MM.1S (cell line): Measurements from ENCODE around the gene PCNX1.

Source experiments
- DNase-seq: peaks from one replicate; pipeline ENCODE4 v3.0.0-alpha.2; 2015
- H2AFZ ChIP-seq: fragments of 300-600 bp; sonication (generic); 2 replicates; pipeline ENCODE4 v1.6.0; 2016; ENCODE audit warnings: antibody characterized with exemption, low read length
- H3F3A ChIP-seq: fragments of 300-600 bp; sonication (generic); 2 replicates; pipeline ENCODE4 v1.6.1; 2016; ENCODE audit warnings: mild to moderate bottlenecking, antibody characterized with exemption, low read length, moderate library complexity, mixed read lengths; ENCODE audit not compliant: insufficient read depth
- H3K27ac ChIP-seq: fragments of 300-600 bp; sonication (generic); 2 replicates; pipeline ENCODE4 v1.5.1; 2016; ENCODE audit warnings: mild to moderate bottlenecking, low read length
- H3K27me3 ChIP-seq: fragments of 300-600 bp; sonication (generic); replicated peaks from 2 replicates; pipeline ENCODE4 v1.6.0; 2016; ENCODE audit warnings: low read length; ENCODE audit not compliant: insufficient read depth
- H3K36me3 ChIP-seq: fragments of 300-600 bp; sonication (generic); replicated peaks from 2 replicates; pipeline ENCODE4 v1.6.1; 2016; ENCODE audit warnings: mild to moderate bottlenecking, low read length, mixed read lengths; ENCODE audit not compliant: insufficient read depth
- H3K4me1 ChIP-seq: fragments of 300-600 bp; sonication (generic); 2 replicates; pipeline ENCODE4 v1.6.1; 2016; ENCODE audit warnings: low read length, mixed read lengths
- H3K4me2 ChIP-seq: fragments of 300-600 bp; sonication (generic); 2 replicates; pipeline ENCODE4 v1.6.0; 2016; ENCODE audit warnings: low read depth, low read length
- H3K4me3 ChIP-seq: fragments of 300-600 bp; sonication (generic); 2 replicates; pipeline ENCODE4 v1.5.1; 2016; ENCODE audit warnings: low read length, mixed read lengths
- H3K79me2 ChIP-seq: fragments of 300-600 bp; sonication (generic); 2 replicates; pipeline ENCODE4 v1.6.1; 2016; ENCODE audit warnings: mixed run types, low read length, mixed read lengths
- H3K9ac ChIP-seq: fragments of 300-600 bp; sonication (generic); 2 replicates; pipeline ENCODE4 v1.6.1; 2016; ENCODE audit warnings: low read length, mixed read lengths
- H3K9me2 ChIP-seq: fragments of 300-600 bp; sonication (generic); replicated peaks from 2 replicates; pipeline ENCODE4 v1.6.1; 2016; ENCODE audit warnings: mild to moderate bottlenecking, low read length, mixed read lengths; ENCODE audit not compliant: insufficient read depth
- H3K9me3 ChIP-seq: fragments of 300-600 bp; sonication (generic); replicated peaks from 2 replicates; pipeline ENCODE4 v1.6.1; 2016; ENCODE audit warnings: mild to moderate bottlenecking, low read length, mixed read lengths; ENCODE audit not compliant: insufficient read depth
- H4K20me1 ChIP-seq: fragments of 300-600 bp; sonication (generic); 2 replicates; pipeline ENCODE4 v1.6.1; 2016; ENCODE audit warnings: mild to moderate bottlenecking, low read length, moderate library complexity, mixed read lengths; ENCODE audit not compliant: insufficient read depth
- EZH2 ChIP-seq: fragments of 300-600 bp; sonication (generic); optimal IDR thresholded peaks from 2 replicates; pipeline ENCODE3; 2017; ENCODE audit warnings: low read depth, mild to moderate bottlenecking, antibody characterized with exemption, low read length, mixed read lengths
- EZH2phosphoT487 ChIP-seq: fragments of 300-600 bp; sonication (generic); IDR thresholded peaks from 2 replicates; pipeline ENCODE4 v1.6.1; 2018; ENCODE audit warnings: antibody characterized with exemption, low read length
- TF ChIP-seq, protein P1 (sequence below): fragments of 300-600 bp; sonication (generic); IDR thresholded peaks from 2 replicates; pipeline ENCODE4 v1.5.1; 2016; ENCODE audit warnings: antibody characterized with exemption, low read length, mixed read lengths

The PCNX1 gene

DNA sequence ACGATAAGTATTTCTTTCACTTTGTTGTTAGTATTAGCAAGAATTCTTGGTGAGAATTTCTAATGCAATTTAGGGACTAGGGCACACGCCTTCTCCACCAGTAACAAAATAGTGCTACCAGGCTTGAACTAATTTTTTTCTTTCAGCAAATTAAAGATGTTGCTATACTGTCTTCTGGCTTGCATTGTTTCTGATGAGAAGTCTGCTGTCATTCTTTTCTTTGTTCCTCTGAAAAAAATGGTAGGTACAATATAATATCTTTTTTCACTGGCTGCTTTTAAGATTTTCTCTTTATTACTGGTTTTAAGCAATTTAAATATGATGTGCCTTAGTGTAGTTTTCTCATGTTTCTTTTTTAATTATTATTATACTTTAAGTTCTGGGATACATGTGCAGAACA is 171.2 kb downstream of the PCNX1 start:
- Histone ChIP-seq H4K20me1 (no peaks in the 10 kb centered on the region), H3K9me3 (no peaks in the 10 kb centered on the region), H3K27ac (no peak overlapping the region), H3K9ac (no peak overlapping the region), H3K9me2 (no peaks in the 10 kb centered on the region), H3K4me2 (no peak overlapping the region), H3K4me3 (no peak overlapping the region), H2AFZ (no peak overlapping the region), H3K27me3 (no peaks in the 10 kb centered on the region), H3K36me3 (no peaks in the 10 kb centered on the region; the same call in 1 of the 2 replicates), H3K79me2 (no peaks in the 10 kb centered on the region), H3F3A (no peaks in the 10 kb centered on the region), H3K4me1 (no peaks in the 10 kb centered on the region)
- TF ChIP-seq EZH2phosphoT487 = no peak
- TF ChIP-seq, protein P1, sequence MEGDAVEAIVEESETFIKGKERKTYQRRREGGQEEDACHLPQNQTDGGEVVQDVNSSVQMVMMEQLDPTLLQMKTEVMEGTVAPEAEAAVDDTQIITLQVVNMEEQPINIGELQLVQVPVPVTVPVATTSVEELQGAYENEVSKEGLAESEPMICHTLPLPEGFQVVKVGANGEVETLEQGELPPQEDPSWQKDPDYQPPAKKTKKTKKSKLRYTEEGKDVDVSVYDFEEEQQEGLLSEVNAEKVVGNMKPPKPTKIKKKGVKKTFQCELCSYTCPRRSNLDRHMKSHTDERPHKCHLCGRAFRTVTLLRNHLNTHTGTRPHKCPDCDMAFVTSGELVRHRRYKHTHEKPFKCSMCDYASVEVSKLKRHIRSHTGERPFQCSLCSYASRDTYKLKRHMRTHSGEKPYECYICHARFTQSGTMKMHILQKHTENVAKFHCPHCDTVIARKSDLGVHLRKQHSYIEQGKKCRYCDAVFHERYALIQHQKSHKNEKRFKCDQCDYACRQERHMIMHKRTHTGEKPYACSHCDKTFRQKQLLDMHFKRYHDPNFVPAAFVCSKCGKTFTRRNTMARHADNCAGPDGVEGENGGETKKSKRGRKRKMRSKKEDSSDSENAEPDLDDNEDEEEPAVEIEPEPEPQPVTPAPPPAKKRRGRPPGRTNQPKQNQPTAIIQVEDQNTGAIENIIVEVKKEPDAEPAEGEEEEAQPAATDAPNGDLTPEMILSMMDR = no peak
- no peak for TF ChIP-seq EZH2
- DNase-seq = no peak

DNA sequence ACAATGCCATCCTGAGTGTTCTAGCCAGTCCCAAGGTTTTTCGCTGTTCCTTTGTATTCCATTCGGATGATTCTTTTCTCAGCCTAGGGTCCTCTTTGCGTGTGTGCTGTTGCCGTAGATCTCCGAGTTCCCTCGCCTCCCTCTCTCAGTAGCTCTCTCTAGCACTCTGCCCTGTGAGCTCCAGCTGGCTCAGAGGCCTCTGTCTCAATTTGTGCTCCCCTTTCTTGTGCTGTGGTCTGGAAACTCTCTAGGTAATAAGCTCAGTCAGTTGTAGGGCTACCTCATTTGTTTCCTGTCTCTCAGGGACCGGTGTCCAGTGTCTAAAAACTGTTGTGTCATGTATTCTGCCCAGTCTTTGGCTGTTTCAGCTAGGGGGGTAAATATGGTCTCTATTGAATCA is 179.3 kb downstream of the PCNX1 start:
- no peak overlapping the region for H3K27ac ChIP-seq
- no peaks in the 10 kb centered on the region for H3K36me3 ChIP-seq
- no peaks in the 10 kb centered on the region for H3K9me3 ChIP-seq
- DNase-seq = no peak
- H3K27me3 ChIP-seq = no peaks in the 10 kb centered on the region
- no peak overlapping the region for H2AFZ ChIP-seq
- no peak overlapping the region for H3K4me2 ChIP-seq
- no peaks in the 10 kb centered on the region for H3F3A ChIP-seq
- no peaks in the 10 kb centered on the region for H3K79me2 ChIP-seq
- H3K4me1 ChIP-seq = no peaks in the 10 kb centered on the region
- no peak overlapping the region for H3K9ac ChIP-seq
- H3K9me2 ChIP-seq = no peaks in the 10 kb centered on the region
- H3K4me3 ChIP-seq = no peak overlapping the region
- no peaks in the 10 kb centered on the region for H4K20me1 ChIP-seq
- TF ChIP-seq EZH2 (no peak), EZH2phosphoT487 (no peak)
- TF ChIP-seq, protein P1 = no peak

DNA sequence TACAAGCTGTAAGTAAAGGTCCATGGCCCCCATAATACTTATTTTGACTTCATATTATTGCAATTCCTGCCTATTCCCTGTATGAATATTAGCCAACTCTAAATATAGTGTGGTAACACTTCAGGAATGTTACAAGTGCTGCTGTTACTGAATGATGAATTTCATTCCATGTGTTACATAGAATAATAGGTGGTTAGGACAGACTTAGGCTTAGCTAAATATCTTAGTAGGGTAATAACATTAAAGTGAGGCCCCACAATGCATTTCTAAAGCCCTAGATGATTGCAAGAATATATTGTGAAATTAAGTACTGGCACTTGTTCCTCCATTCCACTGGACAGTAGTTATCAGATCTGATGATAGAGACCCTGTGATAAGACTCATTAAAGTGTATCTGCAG is 182.7 kb downstream of the PCNX1 start:
- no peaks in the 10 kb centered on the region for H4K20me1 ChIP-seq
- no peak overlapping the region for H3K4me3 ChIP-seq
- no peak overlapping the region for H3K9ac ChIP-seq
- no peak overlapping the region for H3K4me2 ChIP-seq
- no peaks in the 10 kb centered on the region for H3K9me2 ChIP-seq
- no peak overlapping the region for H3K27ac ChIP-seq
- TF ChIP-seq EZH2phosphoT487 (no peak), EZH2 (no peak)
- TF ChIP-seq, protein P1 = no peak
- no peaks in the 10 kb centered on the region for H3K4me1 ChIP-seq
- no peaks in the 10 kb centered on the region for H3K36me3 ChIP-seq
- no peaks in the 10 kb centered on the region for H3K27me3 ChIP-seq
- no peaks in the 10 kb centered on the region for H3K9me3 ChIP-seq
- no peaks in the 10 kb centered on the region for H3K79me2 ChIP-seq
- H2AFZ ChIP-seq = no peak overlapping the region
- no peaks in the 10 kb centered on the region for H3F3A ChIP-seq
- no peak for DNase-seq
